CD4-positive, alpha-beta T cell treated with Interleukin-15 for 4 hours (primary cell): Measurements from ENCODE around the gene RTBDN.

Experiments
- DNase-seq: peaks from one replicate; pipeline ENCODE4 v3.0.0-alpha.2; 2020; ENCODE audit warnings: low spot score

The RTBDN gene

GRCh38 chr19:12792051-12792852 is 42.1 kb downstream of the RTBDN start:
- DNase-seq, result peak; percentile 73

- peak; percentile 98 for DNase-seq
Observed at GRCh38 chr19:12791345-12792050, 42.9 kb downstream of the RTBDN start, which contains the start of gene JUNB. JUNB (plus strand) TSS chr19:12791486; CDS start chr19:12791772, 286 bp downstream.

- no peak for DNase-seq
Observed at GRCh38 chr19:12790628-12791344, 43.6 kb downstream of the RTBDN start.

GRCh38 chr19:12789904-12790619 is 44.3 kb downstream of the RTBDN start:
- DNase-seq, result peak; percentile 96

- DNase-seq, result peak; percentile 41
Observed at GRCh38 chr19:12789098-12789903, 45.1 kb downstream of the RTBDN start.

- DNase-seq, result peak; percentile 60
Observed at GRCh38 chr19:12788682-12789097, 45.7 kb downstream of the RTBDN start.

GRCh38 chr19:12788042-12788681 is 46.2 kb downstream of the RTBDN start:
- no peak for DNase-seq

- DNase-seq, result no peak
Observed at GRCh38 chr19:12787458-12787857, 46.9 kb downstream of the RTBDN start.

- DNase-seq, result no peak
Observed at GRCh38 chr19:12786952-12787351, 47.4 kb downstream of the RTBDN start.

- DNase-seq, result peak; percentile 23
Observed at GRCh38 chr19:12786141-12786870, 48.1 kb downstream of the RTBDN start.

GRCh38 chr19:12785431-12786031 is 48.8 kb downstream of the RTBDN start:
- DNase-seq, result peak; percentile 20

GRCh38 chr19:12784871-12785430 is 49.4 kb downstream of the RTBDN start:
- peak; percentile 59 for DNase-seq

GRCh38 chr19:12784394-12784870 is 49.9 kb downstream of the RTBDN start:
- DNase-seq, result peak; percentile 31

- peak; percentile 19 for DNase-seq
Observed at GRCh38 chr19:12783849-12784393, 50.5 kb downstream of the RTBDN start.

- peak; percentile 26 for DNase-seq
Observed at GRCh38 chr19:12783291-12783848, 51.0 kb downstream of the RTBDN start.

- DNase-seq, result peak; percentile 92
Observed at GRCh38 chr19:12782424-12783290, 51.7 kb downstream of the RTBDN start.

- no peak for DNase-seq
Observed at GRCh38 chr19:12782174-12782423, 52.3 kb downstream of the RTBDN start.
